Panc1 (cell line): ENCODE results near the gene GALC. TPM values are rescaled to one million over a fixed set of nuclear protein-coding genes. Genes with fewer than 3 reads are reported as not detected.

ENCODE experiments used
- ATAC-seq: fragments of 200-7000 bp; cut with Tn5 transposase; 2 replicates; pipeline ENCODE4 v1.9.1; 2020; ENCODE audit warnings: mild to moderate bottlenecking, moderate library complexity
- BruUV-seq: library from RNA; stranded (reverse); fragments of 400-500 nt; replicated peaks from 2 replicates; lab custom pipeline; 2021; lab: Mats Ljungman, UMichigan
- CTCF ChIA-PET: fragments of 300-600 bp; sonication (Branson Sonifier 250); formaldehyde crosslinking; loops from one replicate; lab custom pipeline; 2022; ENCODE audit warnings: antibody characterized with exemption; lab: Charles Lee
- POLR2A ChIA-PET: fragments of 300-600 bp; sonication (Branson Sonifier 250); formaldehyde crosslinking; loops from one replicate; lab custom pipeline; 2022; ENCODE audit warnings: antibody characterized with exemption; lab: Charles Lee
- DNase-seq: peaks from one replicate; pipeline ENCODE4 v3.0.0-alpha.2; 2010; ENCODE audit warnings: low read depth, low spot score
- H3K27ac ChIP-seq: 2 replicates; pipeline ENCODE4 v1.5.1; 2011; ENCODE audit warnings: mild to moderate bottlenecking, low read length, inconsistent platforms
- H3K27me3 ChIP-seq: fragments of 200-500 bp; sonication (Bioruptor generic); 2 replicates; pipeline ENCODE4 v1.6.0; 2014; ENCODE audit warnings: low read length, inconsistent platforms; ENCODE audit not compliant: control insufficient read depth, insufficient read depth
- H3K36me3 ChIP-seq: fragments of 200-500 bp; sonication (Bioruptor generic); 2 replicates; pipeline ENCODE4 v1.5.1; 2014; ENCODE audit warnings: inconsistent platforms, mild to moderate bottlenecking, low read length, moderate library complexity; ENCODE audit not compliant: control insufficient read depth, insufficient read depth
- H3K4me1 ChIP-seq: 2 replicates; pipeline ENCODE4 v1.5.1; 2011; ENCODE audit warnings: inconsistent platforms, mild to moderate bottlenecking, low read length, moderate library complexity; ENCODE audit not compliant: control insufficient read depth, insufficient read depth
- H3K4me3 ChIP-seq, 2 experiments: 2 replicates each; pipeline ENCODE4 v1.5.1; 2011 to 2012; ENCODE audit warnings: low read depth in 2 of 2, low read length in 2 of 2, mild to moderate bottlenecking in 2 of 2, inconsistent platforms in 1 of 2, moderate library complexity in 1 of 2
- H3K9me3 ChIP-seq: fragments of 200-500 bp; sonication (Bioruptor generic); 2 replicates; pipeline ENCODE4 v1.5.1; 2014; ENCODE audit warnings: low read depth, mild to moderate bottlenecking, inconsistent platforms, low read length, moderate library complexity; ENCODE audit not compliant: control insufficient read depth, insufficient read depth
- POLR2AphosphoS5 ChIP-seq: IDR thresholded peaks from 2 replicates; pipeline ENCODE4 v1.6.1; 2012; ENCODE audit warnings: mild to moderate bottlenecking, low read depth, low read length, moderate library complexity
- REST ChIP-seq, 2 experiments: IDR thresholded peaks; 2 replicates each; pipeline ENCODE4 v1.6.1; 2011 to 2012; ENCODE audit warnings: low read depth in 2 of 2, control low read depth in 1 of 2, low read length in 1 of 2, mild to moderate bottlenecking in 1 of 2, moderate library complexity in 1 of 2; ENCODE audit not compliant: insufficient read depth in 1 of 2
- SIN3A ChIP-seq: IDR thresholded peaks from 2 replicates; pipeline ENCODE4 v1.6.1; 2012; ENCODE audit warnings: low read depth, mild to moderate bottlenecking, low read length, moderate library complexity, borderline replicate concordance; ENCODE audit not compliant: insufficient read depth
- TCF7L2 ChIP-seq: IDR thresholded peaks from 2 replicates; pipeline ENCODE4 v1.6.1; 2011; ENCODE audit warnings: mild to moderate bottlenecking, low read depth, low read length, inconsistent platforms
- in situ Hi-C: cut with HindIII; loops from 2 replicates; pipeline ENCODE4 v1.10.0; 2016; ENCODE audit warnings: low sequenced_read_pairs, low pct_unique_long_range_greater_than_20kb
- intact Hi-C: fragments of 100-400 bp; cut with micrococcal nuclease; formaldehyde crosslinking; loops from one replicate; pipeline ENCODE4 v1.10.0; 2022; ENCODE audit not compliant: unreplicated experiment
- total RNA-seq: library from RNA; stranded (reverse); gene quantifications from one replicate; pipeline ENCODE4 v1.2.1, GENCODE V29; 2021; ENCODE audit not compliant: unreplicated experiment
- TF ChIP-seq, protein P1 (sequence below): fragments of 450-650 bp; IDR thresholded peaks from 2 replicates; pipeline ENCODE4 v1.5.1; 2017; ENCODE audit warnings: mild to moderate bottlenecking

GALC gene
- total RNA-seq, 1 experiment from 2014 or later = 9.7 TPM

DNA sequence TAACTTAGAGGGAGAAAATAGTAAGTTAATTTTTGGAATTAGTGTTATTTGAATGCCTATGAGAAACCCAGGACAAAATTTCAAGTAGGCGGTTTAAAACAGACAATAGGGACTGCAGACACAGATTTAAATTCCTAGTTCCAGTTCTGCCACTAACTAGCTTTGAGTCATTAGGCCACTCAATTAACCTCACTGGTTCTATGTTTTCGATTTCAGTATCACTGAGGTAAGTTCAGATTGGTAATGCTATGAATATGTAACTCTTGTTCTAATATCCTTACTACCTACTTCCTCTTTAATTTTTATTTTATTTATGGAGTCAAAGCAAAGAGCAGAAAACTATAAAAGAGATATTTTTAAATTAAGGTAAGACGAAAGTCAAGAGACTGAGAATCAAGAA is 52.6 kb downstream of the GALC start:
- intact Hi-C loops (loop anchor here (10.0 kb wide), 1 partner anchor 244 kb away; no protein-coding TSS in a partner anchor), in situ Hi-C loops (no loop called here)
- Histone ChIP-seq H3K9me3 (no peaks in the 10 kb centered on the region), H3K36me3 (no peaks in the 10 kb centered on the region), H3K4me3 (no peak overlapping the region), H3K27ac (no peak overlapping the region), H3K4me1 (no peaks in the 10 kb centered on the region), H3K27me3 (no peaks in the 10 kb centered on the region)
- DNase-seq (no peak), ATAC-seq (no peak)
- ChIA-PET POLR2A (no interaction called here), CTCF (no interaction called here)
- no peak for TF ChIP-seq SIN3A
- TF ChIP-seq TCF7L2 = no peak
- BruUV-seq = no TSS peak

DNA sequence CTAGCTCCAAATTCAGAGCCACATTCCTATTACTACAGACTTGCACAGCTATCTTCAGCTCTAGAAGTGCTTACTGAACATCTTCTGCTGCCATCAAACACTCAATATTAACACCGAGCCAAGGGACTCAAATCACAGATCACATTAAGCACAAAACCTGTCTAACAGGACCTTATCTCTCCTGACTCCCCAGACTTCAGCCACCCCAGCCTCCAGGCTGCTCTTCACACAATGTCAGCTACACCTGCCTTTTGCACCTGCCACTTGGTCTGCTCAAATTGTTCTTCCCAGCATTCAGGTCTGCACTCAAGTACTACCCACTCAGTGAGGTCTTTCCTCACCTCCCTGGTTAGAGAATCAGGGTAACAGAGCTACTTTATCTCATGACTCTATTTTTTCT is 57.1 kb downstream of the GALC start:
- in situ Hi-C loops = no loop called here
- ATAC-seq (no peak), DNase-seq (no peak)
- TF ChIP-seq SIN3A = no peak
- BruUV-seq = no TSS peak
- ChIA-PET POLR2A (no interaction called here), CTCF (no interaction called here)
- Histone ChIP-seq H3K4me1 (no peaks in the 10 kb centered on the region), H3K36me3 (no peaks in the 10 kb centered on the region), H3K27me3 (no peaks in the 10 kb centered on the region), H3K27ac (no peak overlapping the region), H3K9me3 (no peaks in the 10 kb centered on the region), H3K4me3 (no peak overlapping the region)
- intact Hi-C loops = no loop called here

- H3K27me3 ChIP-seq = no peaks in the 10 kb centered on the region
- CTCF ChIA-PET = no interaction called here
- H3K4me3 ChIP-seq = no peak overlapping the region
- in situ Hi-C loops = no loop called here
- ATAC-seq = no peak
- H3K9me3 ChIP-seq = no peaks in the 10 kb centered on the region
- TF ChIP-seq POLR2AphosphoS5 = no peak
- TF ChIP-seq, protein P1, sequence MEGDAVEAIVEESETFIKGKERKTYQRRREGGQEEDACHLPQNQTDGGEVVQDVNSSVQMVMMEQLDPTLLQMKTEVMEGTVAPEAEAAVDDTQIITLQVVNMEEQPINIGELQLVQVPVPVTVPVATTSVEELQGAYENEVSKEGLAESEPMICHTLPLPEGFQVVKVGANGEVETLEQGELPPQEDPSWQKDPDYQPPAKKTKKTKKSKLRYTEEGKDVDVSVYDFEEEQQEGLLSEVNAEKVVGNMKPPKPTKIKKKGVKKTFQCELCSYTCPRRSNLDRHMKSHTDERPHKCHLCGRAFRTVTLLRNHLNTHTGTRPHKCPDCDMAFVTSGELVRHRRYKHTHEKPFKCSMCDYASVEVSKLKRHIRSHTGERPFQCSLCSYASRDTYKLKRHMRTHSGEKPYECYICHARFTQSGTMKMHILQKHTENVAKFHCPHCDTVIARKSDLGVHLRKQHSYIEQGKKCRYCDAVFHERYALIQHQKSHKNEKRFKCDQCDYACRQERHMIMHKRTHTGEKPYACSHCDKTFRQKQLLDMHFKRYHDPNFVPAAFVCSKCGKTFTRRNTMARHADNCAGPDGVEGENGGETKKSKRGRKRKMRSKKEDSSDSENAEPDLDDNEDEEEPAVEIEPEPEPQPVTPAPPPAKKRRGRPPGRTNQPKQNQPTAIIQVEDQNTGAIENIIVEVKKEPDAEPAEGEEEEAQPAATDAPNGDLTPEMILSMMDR = no peak
- TF ChIP-seq TCF7L2 = no peak
- no peak for TF ChIP-seq REST (IDR thresholded peaks at IDR 0.05; ENCODE audit: insufficient read depth in 1 of 2, low read depth in 2 of 2, low read length in 1 of 2)
- TF ChIP-seq SIN3A = no peak
- no peak for DNase-seq
- POLR2A ChIA-PET = interaction anchor here (0.5 kb wide), 1 partner anchor 847 kb away, joined by 3 read pairs; no protein-coding TSS in a partner anchor
- intact Hi-C loops = no loop called here
- H3K27ac ChIP-seq = no peak overlapping the region
- no peaks in the 10 kb centered on the region for H3K36me3 ChIP-seq
- no TSS peak for BruUV-seq
- H3K4me1 ChIP-seq = no peaks in the 10 kb centered on the region
These were observed 57.7 kb downstream of the GALC start for GRCh38 chr14:87935081-87935828.
